Neural progenitor cell (in vitro differentiated cells): ENCODE measurements around the gene MARCOL. TPM values are rescaled to one million over a fixed set of nuclear protein-coding genes. Genes with fewer than 3 reads are reported as not detected.

ENCODE experiments used
- DNase-seq: peaks from one replicate; pipeline ENCODE4 v3.0.0-alpha.2; 2016; ENCODE audit warnings: low spot score
- H2AFZ ChIP-seq: fragments of 200-600 bp; sonication (generic); replicated peaks from 2 replicates; pipeline ENCODE4 v1.6.1; 2016; ENCODE audit warnings: antibody characterized with exemption
- H3F3A ChIP-seq: fragments of 200-600 bp; sonication (generic); 2 replicates; pipeline ENCODE4 v1.6.1; 2016; ENCODE audit warnings: antibody characterized with exemption, low read depth
- H3K27ac ChIP-seq: fragments of 200-600 bp; sonication (generic); 2 replicates; pipeline ENCODE4 v1.5.1; 2016; ENCODE audit warnings: mild to moderate bottlenecking
- H3K27me3 ChIP-seq: fragments of 200-600 bp; sonication (generic); 2 replicates; pipeline ENCODE4 v1.6.1; 2016; ENCODE audit warnings: mild to moderate bottlenecking, moderate library complexity
- H3K36me3 ChIP-seq: fragments of 200-600 bp; sonication (generic); 2 replicates; pipeline ENCODE4 v1.5.1; 2016
- H3K4me1 ChIP-seq: fragments of 200-600 bp; sonication (generic); 2 replicates; pipeline ENCODE4 v1.6.1; 2016; ENCODE audit warnings: mixed run types
- H3K4me2 ChIP-seq: fragments of 200-600 bp; sonication (generic); 2 replicates; pipeline ENCODE4 v1.6.1; 2016
- H3K4me3 ChIP-seq: fragments of 200-600 bp; sonication (generic); 2 replicates; pipeline ENCODE4 v1.5.1; 2016
- H3K79me2 ChIP-seq: fragments of 200-600 bp; sonication (generic); 2 replicates; pipeline ENCODE4 v1.6.1; 2016; ENCODE audit warnings: low read depth
- H3K9ac ChIP-seq: fragments of 200-600 bp; sonication (generic); 2 replicates; pipeline ENCODE4 v1.6.1; 2016
- H3K9me3 ChIP-seq: fragments of 200-600 bp; sonication (generic); 2 replicates; pipeline ENCODE4 v1.5.1; 2016; ENCODE audit warnings: low read depth
- H4K20me1 ChIP-seq: fragments of 200-600 bp; sonication (generic); 2 replicates; pipeline ENCODE4 v1.6.1; 2016; ENCODE audit warnings: low read depth
- H3K27ac Mint-ChIP-seq: 3 replicates; pipeline ENCODE4 v1.8.0; 2021; ENCODE audit warnings: mixed read lengths
- H3K27me3 Mint-ChIP-seq: 2 replicates; pipeline ENCODE4 v1.8.0; 2022; ENCODE audit warnings: low read depth, mild to moderate bottlenecking, inconsistent platforms, moderate library complexity, mixed read lengths; ENCODE audit not compliant: insufficient read depth
- H3K36me3 Mint-ChIP-seq: 3 replicates; pipeline ENCODE4 v1.8.0; 2021; ENCODE audit warnings: mixed read lengths
- H3K4me1 Mint-ChIP-seq: 3 replicates; pipeline ENCODE4 v1.8.0; 2021; ENCODE audit warnings: mixed read lengths
- H3K4me3 Mint-ChIP-seq: 3 replicates; pipeline ENCODE4 v1.8.0; 2021; ENCODE audit warnings: mild to moderate bottlenecking, moderate library complexity, mixed read lengths
- H3K9me3 Mint-ChIP-seq: 3 replicates; pipeline ENCODE4 v1.8.0; 2020; ENCODE audit warnings: mixed read lengths
- EZH2 ChIP-seq: fragments of 200-600 bp; sonication (generic); IDR thresholded peaks from 2 replicates; pipeline ENCODE4 v1.6.1; 2017; ENCODE audit warnings: antibody characterized with exemption, mild to moderate bottlenecking, moderate library complexity
- EZH2phosphoT487 ChIP-seq: fragments of 200-600 bp; sonication (generic); IDR thresholded peaks from 2 replicates; pipeline ENCODE4 v1.6.1; 2017; ENCODE audit warnings: antibody characterized with exemption
- total RNA-seq: library from RNA; depleted of rRNA; stranded (reverse); fragments of >200 nt; gene quantifications from 2 replicates; pipeline ENCODE4 v1.2.3, GENCODE V29; 2015; ENCODE audit warnings: low replicate concordance
- TF ChIP-seq, protein P1 (sequence below): fragments of 200-600 bp; sonication (generic); IDR thresholded peaks from 2 replicates; pipeline ENCODE4 v1.5.1; 2017; ENCODE audit warnings: antibody characterized with exemption, mild to moderate bottlenecking

Gene MARCOL, protein sequence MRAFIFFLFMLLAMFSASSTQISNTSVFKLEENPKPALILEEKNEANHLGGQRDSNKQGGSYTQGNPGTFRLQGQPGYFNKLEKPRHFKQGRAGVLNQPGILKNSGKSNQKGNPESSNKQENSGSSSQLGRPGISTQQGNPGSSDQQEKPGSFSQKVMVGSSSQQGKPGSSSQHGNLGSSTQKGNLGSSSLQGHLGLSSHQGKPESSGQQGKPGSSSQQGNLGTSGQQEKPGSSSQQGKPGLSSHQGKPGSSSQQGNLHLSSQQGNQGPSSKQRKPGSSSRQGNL
- not detected in 2 replicates for total RNA-seq

DNA sequence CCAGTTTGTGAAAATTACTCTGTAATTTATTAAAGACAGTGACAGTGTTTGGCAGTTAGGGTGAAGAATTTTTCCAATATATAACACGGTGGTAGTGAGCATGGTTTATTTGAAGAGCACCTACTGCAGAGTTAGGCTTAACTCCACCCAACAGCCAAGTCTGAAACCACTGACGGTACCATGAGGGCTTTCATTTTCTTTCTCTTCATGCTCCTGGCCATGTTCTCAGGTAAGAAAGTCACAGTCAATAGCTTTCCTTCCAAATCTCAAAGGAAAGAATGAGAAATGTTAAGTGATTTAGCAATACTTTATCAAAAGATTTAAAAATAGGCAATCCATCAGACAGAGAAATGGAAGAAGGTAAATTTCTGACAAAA, at the start of gene MARCOL:
TSS of gene MARCOL (plus strand) at position 108 of the 377 bp plus-strand sequence. CDS start at position 181, 73 bp downstream.
- H3F3A ChIP-seq = no peaks in the 10 kb centered on the region
- no peaks in the 10 kb centered on the region for H3K36me3 ChIP-seq
- H3K27ac Mint-ChIP-seq = no peak within 1 kb of the TSS
- H3K9me3 ChIP-seq = no peaks in the 10 kb centered on the region
- H3K9ac ChIP-seq = no peak within 1 kb of the TSS
- H3K27me3 Mint-ChIP-seq = no peaks in the 10 kb centered on the region
- H3K9me3 Mint-ChIP-seq = no peaks in the 10 kb centered on the region
- no peak within 1 kb of the TSS for H2AFZ ChIP-seq
- H3K4me3 ChIP-seq = no peak within 1 kb of the TSS
- TF ChIP-seq EZH2 (no peak), EZH2phosphoT487 (no peak)
- TF ChIP-seq, protein P1, sequence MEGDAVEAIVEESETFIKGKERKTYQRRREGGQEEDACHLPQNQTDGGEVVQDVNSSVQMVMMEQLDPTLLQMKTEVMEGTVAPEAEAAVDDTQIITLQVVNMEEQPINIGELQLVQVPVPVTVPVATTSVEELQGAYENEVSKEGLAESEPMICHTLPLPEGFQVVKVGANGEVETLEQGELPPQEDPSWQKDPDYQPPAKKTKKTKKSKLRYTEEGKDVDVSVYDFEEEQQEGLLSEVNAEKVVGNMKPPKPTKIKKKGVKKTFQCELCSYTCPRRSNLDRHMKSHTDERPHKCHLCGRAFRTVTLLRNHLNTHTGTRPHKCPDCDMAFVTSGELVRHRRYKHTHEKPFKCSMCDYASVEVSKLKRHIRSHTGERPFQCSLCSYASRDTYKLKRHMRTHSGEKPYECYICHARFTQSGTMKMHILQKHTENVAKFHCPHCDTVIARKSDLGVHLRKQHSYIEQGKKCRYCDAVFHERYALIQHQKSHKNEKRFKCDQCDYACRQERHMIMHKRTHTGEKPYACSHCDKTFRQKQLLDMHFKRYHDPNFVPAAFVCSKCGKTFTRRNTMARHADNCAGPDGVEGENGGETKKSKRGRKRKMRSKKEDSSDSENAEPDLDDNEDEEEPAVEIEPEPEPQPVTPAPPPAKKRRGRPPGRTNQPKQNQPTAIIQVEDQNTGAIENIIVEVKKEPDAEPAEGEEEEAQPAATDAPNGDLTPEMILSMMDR = no peak
- no peak within 1 kb of the TSS for H3K4me2 ChIP-seq
- H3K27ac ChIP-seq = no peak within 1 kb of the TSS
- H3K4me1 Mint-ChIP-seq = no peaks in the 10 kb centered on the region
- DNase-seq = no peak
- no peaks in the 10 kb centered on the region for H3K4me1 ChIP-seq
- no peak within 1 kb of the TSS for H3K4me3 Mint-ChIP-seq
- no peaks in the 10 kb centered on the region for H3K36me3 Mint-ChIP-seq
- no peaks in the 10 kb centered on the region for H3K79me2 ChIP-seq
- peaks cover 21% of the 10 kb centered on the region for H3K27me3 ChIP-seq
- no peaks in the 10 kb centered on the region for H4K20me1 ChIP-seq

DNA sequence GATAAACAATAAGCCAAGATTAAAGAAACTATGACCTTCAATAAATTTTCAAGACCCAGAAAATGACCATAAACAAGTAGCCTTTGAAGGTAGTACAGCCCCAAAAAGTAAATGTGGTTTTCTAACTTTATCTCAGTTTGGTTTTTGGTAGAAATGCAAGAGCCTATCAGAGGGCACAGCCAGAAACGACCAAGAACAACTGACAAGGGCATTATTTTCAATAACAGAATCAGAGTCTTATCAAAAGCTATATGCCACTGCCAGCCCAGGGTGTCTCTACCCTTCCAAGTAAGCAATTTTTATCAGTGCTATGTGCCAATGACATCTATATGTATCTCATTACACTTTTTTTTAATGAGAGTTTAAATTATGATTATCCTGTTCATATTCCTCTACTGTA, 47.3 kb upstream of the MARCOL start:
- Histone ChIP-seq H3K27ac (no peak overlapping the region), H2AFZ (no peak overlapping the region), H4K20me1 (no peaks in the 10 kb centered on the region), H3K36me3 (no peaks in the 10 kb centered on the region), H3K4me1 (no peaks in the 10 kb centered on the region), H3K9me3 (no peaks in the 10 kb centered on the region), H3K79me2 (no peaks in the 10 kb centered on the region), H3K4me2 (no peak overlapping the region), H3K4me3 (no peak overlapping the region), H3F3A (no peaks in the 10 kb centered on the region), H3K9ac (no peak overlapping the region), H3K27me3 (no peaks in the 10 kb centered on the region)
- Mint-ChIP-seq H3K27ac (no peak overlapping the region), H3K4me3 (no peak overlapping the region), H3K27me3 (no peaks in the 10 kb centered on the region), H3K4me1 (no peaks in the 10 kb centered on the region), H3K9me3 (no peaks in the 10 kb centered on the region), H3K36me3 (no peaks in the 10 kb centered on the region)
- no peak for DNase-seq
- TF ChIP-seq EZH2 (no peak), EZH2phosphoT487 (no peak)

DNA sequence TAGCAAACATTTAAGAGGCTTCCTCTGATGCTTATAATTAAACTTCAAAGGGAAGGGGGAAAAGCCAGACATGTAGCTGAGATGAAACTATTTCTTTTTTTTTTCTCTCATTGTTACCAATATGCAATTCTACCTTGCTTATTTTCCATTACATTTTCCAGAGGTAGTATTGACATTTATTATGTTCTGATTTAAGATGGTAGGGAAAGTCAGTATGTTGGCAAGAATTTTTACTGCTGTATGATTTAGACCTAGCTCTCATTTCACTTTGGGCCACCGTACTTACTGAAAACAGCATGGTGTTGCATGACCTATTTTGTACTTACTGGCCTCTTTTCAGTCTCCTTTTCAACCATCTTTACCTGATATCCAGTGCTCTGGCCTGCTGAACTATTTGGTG, 45.1 kb upstream of the MARCOL start:
- TF ChIP-seq EZH2 (no peak), EZH2phosphoT487 (no peak)
- TF ChIP-seq, protein P1 = no peak
- Histone ChIP-seq H3K4me1 (no peaks in the 10 kb centered on the region), H3K36me3 (no peaks in the 10 kb centered on the region), H3K27me3 (no peaks in the 10 kb centered on the region), H3K9me3 (no peaks in the 10 kb centered on the region), H3K79me2 (no peaks in the 10 kb centered on the region), H3K27ac (no peak overlapping the region), H3K4me2 (no peak overlapping the region), H2AFZ (no peak overlapping the region), H3K4me3 (no peak overlapping the region), H4K20me1 (no peaks in the 10 kb centered on the region), H3F3A (no peaks in the 10 kb centered on the region), H3K9ac (no peak overlapping the region)
- no peaks in the 10 kb centered on the region for H3K27me3 Mint-ChIP-seq
- no peak overlapping the region for H3K27ac Mint-ChIP-seq
- DNase-seq = no peak
- H3K36me3 Mint-ChIP-seq = no peaks in the 10 kb centered on the region
- no peaks in the 10 kb centered on the region for H3K4me1 Mint-ChIP-seq
- no peaks in the 10 kb centered on the region for H3K9me3 Mint-ChIP-seq
- H3K4me3 Mint-ChIP-seq = no peak overlapping the region

GRCh38 chr5:148201151-148201550, 37.2 kb upstream of the MARCOL start:
- H3K27me3 Mint-ChIP-seq = no peaks in the 10 kb centered on the region
- no peaks in the 10 kb centered on the region for H3K4me1 ChIP-seq

More at GRCh38 chr5:148201151-148201550, 37.2 kb upstream of the MARCOL start:
- no peaks in the 10 kb centered on the region for H3K36me3 ChIP-seq
- H3F3A ChIP-seq = no peaks in the 10 kb centered on the region
- no peaks in the 10 kb centered on the region for H3K79me2 ChIP-seq
- H3K27me3 ChIP-seq = no peaks in the 10 kb centered on the region
- H3K27ac ChIP-seq = no peak overlapping the region
- Mint-ChIP-seq H3K36me3 (no peaks in the 10 kb centered on the region), H3K27ac (no peak overlapping the region), H3K4me3 (no peak overlapping the region), H3K9me3 (no peaks in the 10 kb centered on the region), H3K4me1 (no peaks in the 10 kb centered on the region)
- H3K9me3 ChIP-seq = no peaks in the 10 kb centered on the region
- H3K4me2 ChIP-seq = no peak overlapping the region
- H4K20me1 ChIP-seq = no peaks in the 10 kb centered on the region
- H3K4me3 ChIP-seq = no peak overlapping the region
- H3K9ac ChIP-seq = no peak overlapping the region
- TF ChIP-seq EZH2 (no peak), EZH2phosphoT487 (no peak)
- TF ChIP-seq, protein P1 = no peak
- H2AFZ ChIP-seq = no peak overlapping the region
- DNase-seq = no peak
